ENCODE data around the gene OLFML1.

DNA sequence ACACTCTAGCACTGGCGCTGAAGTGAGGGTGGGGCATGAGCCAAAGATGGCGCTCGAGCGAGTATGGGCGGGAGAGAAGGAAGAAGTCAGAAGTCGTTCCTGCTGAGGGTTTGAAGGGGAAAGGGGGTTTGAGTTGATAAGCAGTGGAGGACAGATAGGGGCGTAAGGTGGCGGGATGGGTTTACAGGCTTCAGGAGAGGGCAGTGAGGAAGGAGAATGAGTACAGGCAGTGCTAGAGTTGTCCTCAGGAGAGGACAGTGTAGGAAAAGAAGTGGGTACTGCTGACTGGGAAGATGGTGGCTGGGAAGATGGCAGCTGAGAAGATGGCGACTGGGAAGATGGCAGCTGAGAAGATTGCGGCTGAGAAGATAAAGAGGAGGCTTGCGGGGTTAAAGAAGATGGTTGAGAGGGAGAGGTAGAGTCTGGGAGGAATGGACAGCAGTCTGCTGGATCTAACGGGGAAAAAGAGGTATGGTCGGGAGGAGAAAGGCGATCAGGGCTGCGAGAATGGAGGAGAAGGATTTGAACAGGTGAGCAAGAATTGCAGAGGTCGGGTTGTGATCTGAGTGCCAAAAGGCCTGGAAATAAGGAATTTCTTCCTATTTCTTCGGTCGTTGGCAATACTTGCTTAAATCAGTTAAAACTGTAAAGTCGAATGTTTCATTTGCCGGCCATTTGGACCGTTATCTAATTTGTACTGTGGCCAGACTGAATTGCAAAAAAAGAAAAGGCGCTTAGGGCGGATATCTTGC lies 33.7 kb downstream of the OLFML1 start:
- TF ChIP-seq, protein P1, sequence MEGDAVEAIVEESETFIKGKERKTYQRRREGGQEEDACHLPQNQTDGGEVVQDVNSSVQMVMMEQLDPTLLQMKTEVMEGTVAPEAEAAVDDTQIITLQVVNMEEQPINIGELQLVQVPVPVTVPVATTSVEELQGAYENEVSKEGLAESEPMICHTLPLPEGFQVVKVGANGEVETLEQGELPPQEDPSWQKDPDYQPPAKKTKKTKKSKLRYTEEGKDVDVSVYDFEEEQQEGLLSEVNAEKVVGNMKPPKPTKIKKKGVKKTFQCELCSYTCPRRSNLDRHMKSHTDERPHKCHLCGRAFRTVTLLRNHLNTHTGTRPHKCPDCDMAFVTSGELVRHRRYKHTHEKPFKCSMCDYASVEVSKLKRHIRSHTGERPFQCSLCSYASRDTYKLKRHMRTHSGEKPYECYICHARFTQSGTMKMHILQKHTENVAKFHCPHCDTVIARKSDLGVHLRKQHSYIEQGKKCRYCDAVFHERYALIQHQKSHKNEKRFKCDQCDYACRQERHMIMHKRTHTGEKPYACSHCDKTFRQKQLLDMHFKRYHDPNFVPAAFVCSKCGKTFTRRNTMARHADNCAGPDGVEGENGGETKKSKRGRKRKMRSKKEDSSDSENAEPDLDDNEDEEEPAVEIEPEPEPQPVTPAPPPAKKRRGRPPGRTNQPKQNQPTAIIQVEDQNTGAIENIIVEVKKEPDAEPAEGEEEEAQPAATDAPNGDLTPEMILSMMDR (conservative IDR thresholded peaks at IDR 0.05): no peak
- no peak for TF ChIP-seq ZFX (IDR thresholded peaks at IDR 0.05)

All from C4-2B (cell line).